ENCODE data around the gene SPACDR. TPM values are rescaled to one million over a fixed set of nuclear protein-coding genes. Genes with fewer than 3 reads are reported as not detected.

Gene SPACDR
- total and polyA plus RNA-seq, 9 of the 15 experiments (the other 6 are each of a cell fraction or from before 2014, with no cell fraction given): 0.07 to 0.55 (median 0.14) TPM; not detected in 1

- TF ChIP-seq ARID4B (CRISPR knock-in tag; IDR thresholded peaks at IDR 0.05): peak; percentile 68; the same call in 1 of the 2 replicates
- TF ChIP-seq THRB (CRISPR knock-in tag; conservative IDR thresholded peaks at IDR 0.05): 0 out of 2 replicates have a peak, but pooled peaks have one; percentile 27
- no peak for TF ChIP-seq TCF7L2 (IDR thresholded peaks at IDR 0.05; ENCODE audit: low read depth, low read length)
- peak; percentile 81; the same call in 1 of the 2 replicates for TF ChIP-seq OTX1 (CRISPR knock-in tag; IDR thresholded peaks at IDR 0.05)
- no peak for TF ChIP-seq PTRF (tag; IDR thresholded peaks at IDR 0.05)
- TF ChIP-seq ZFP30 (CRISPR knock-in tag; IDR thresholded peaks at IDR 0.05; ENCODE audit: borderline replicate concordance): no peak
- no peak for TF ChIP-seq ZNF143 (CRISPR knock-in tag; IDR thresholded peaks at IDR 0.05)
- TF ChIP-seq FOXA3 (CRISPR knock-in tag; conservative IDR thresholded peaks at IDR 0.05 in 1 of 2, IDR thresholded peaks at IDR 0.05 in 1 of 2): no peak
- peak in 1 of 2 experiments; percentile 35; a peak in 1 of 4 replicates for TF ChIP-seq HDAC1 (IDR thresholded peaks at IDR 0.05)
- no peak for TF ChIP-seq EGR1 (conservative IDR thresholded peaks at IDR 0.05)
- TF ChIP-seq GTF3C2 (IDR thresholded peaks at IDR 0.05; ENCODE audit: borderline replicate concordance, extremely low read depth, insufficient read length): no peak
- TF ChIP-seq NR1H2 (CRISPR knock-in tag; IDR thresholded peaks at IDR 0.05): 0 out of 2 replicates have a peak, but pooled peaks have one; percentile 70
- TF ChIP-seq RBBP5 (IDR thresholded peaks at IDR 0.05; ENCODE audit: borderline replicate concordance, insufficient read depth, low read length, poor library complexity, severe bottlenecking): peak; percentile 1
- TF ChIP-seq MNT (conservative IDR thresholded peaks at IDR 0.05): peak in 1 of 2 experiments; percentile 45; a peak in 1 of 4 replicates
Measured at GRCh38 chr7:100476903-100477870, 13.1 kb upstream of the SPACDR start (continued).

Data from K562 (cell line).